Measurements from ENCODE around the gene SLC66A2.
"Not testable (repeated sequence)": the region's sequence is repeated elsewhere in the genome, so short reads cannot be mapped to it uniquely, and the experiment has no call there.

Gene SLC66A2

GRCh38 chr18:79879566-79879965, 71.9 kb downstream of the SLC66A2 start:
- DNase-seq (ENCODE audit: low spot score) = no peak

- DNase-seq (ENCODE audit: low spot score) = no peak
Observed at GRCh38 chr18:79878741-79879378, 72.6 kb downstream of the SLC66A2 start.

GRCh38 chr18:79878246-79878645, 73.2 kb downstream of the SLC66A2 start:
- not testable (repeated sequence) for DNase-seq (ENCODE audit: low spot score)

- DNase-seq (ENCODE audit: low spot score) = no peak
Observed at GRCh38 chr18:79877163-79878091, 74.0 kb downstream of the SLC66A2 start.

- no peak for DNase-seq (ENCODE audit: low spot score)
Observed at GRCh38 chr18:79876497-79876896, 75.0 kb downstream of the SLC66A2 start.

GRCh38 chr18:79875931-79876461, 75.5 kb downstream of the SLC66A2 start:
- no peak for DNase-seq (ENCODE audit: low spot score)

GRCh38 chr18:79875531-79875919, 75.9 kb downstream of the SLC66A2 start:
- no peak for DNase-seq (ENCODE audit: low spot score)

- no peak for DNase-seq (ENCODE audit: low spot score)
Observed at GRCh38 chr18:79874553-79875530, 76.6 kb downstream of the SLC66A2 start.

GRCh38 chr18:79873449-79874110, 77.9 kb downstream of the SLC66A2 start:
- no peak for DNase-seq (ENCODE audit: low spot score)

GRCh38 chr18:79872527-79873444, 78.7 kb downstream of the SLC66A2 start:
- DNase-seq (ENCODE audit: low spot score) = no peak

- no peak for DNase-seq (ENCODE audit: low spot score)
Observed at GRCh38 chr18:79871481-79872091, 79.9 kb downstream of the SLC66A2 start.

- DNase-seq (ENCODE audit: low spot score) = no peak
Observed at GRCh38 chr18:79871026-79871390, 80.4 kb downstream of the SLC66A2 start.

GRCh38 chr18:79870301-79871025, 81.0 kb downstream of the SLC66A2 start:
- no peak for DNase-seq (ENCODE audit: low spot score)

GRCh38 chr18:79869591-79870300, 81.7 kb downstream of the SLC66A2 start:
- no peak for DNase-seq (ENCODE audit: low spot score)

GRCh38 chr18:79868811-79869541, 82.5 kb downstream of the SLC66A2 start:
- no peak for DNase-seq (ENCODE audit: low spot score)

- no peak for DNase-seq (ENCODE audit: low spot score)
Observed at GRCh38 chr18:79868168-79868784, 83.2 kb downstream of the SLC66A2 start.

- DNase-seq (ENCODE audit: low spot score) = no peak
Observed at GRCh38 chr18:79867666-79868065, 83.8 kb downstream of the SLC66A2 start.
